NOMO-1 treated with DMSO at 0.1 percent for 48 hours (cell line): Measurements from ENCODE around the gene SLC22A15.

Experiments
- DNase-seq: peaks from one replicate; lab custom pipeline; 2025; ENCODE audit not compliant: unreplicated experiment; lab: John Stamatoyannopoulos, UW

SLC22A15 gene

DNA sequence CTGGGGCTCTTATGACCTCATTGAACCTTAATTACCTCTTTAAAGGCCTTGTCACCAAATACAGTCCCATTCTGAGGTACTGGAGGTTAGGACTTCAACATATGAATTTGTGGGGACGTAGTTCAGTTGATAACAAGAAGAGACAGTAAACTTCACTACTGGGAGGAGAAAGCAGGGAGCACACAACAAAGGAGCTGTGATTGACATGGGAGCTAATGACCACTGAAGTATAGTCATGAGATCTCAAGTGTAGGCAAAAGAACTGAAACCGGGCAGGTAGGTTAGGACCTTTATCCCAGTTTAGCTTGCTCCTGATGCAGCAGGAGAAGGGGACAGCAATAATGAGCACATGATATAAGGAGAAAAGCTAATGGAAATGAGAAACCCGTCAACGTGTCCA lies 123.1 kb downstream of the SLC22A15 start:
- DNase-seq, result no peak

- no peak for DNase-seq
Observed at GRCh38 chr1:116099919-116100318, 123.6 kb downstream of the SLC22A15 start.

- DNase-seq, result no peak
Observed at GRCh38 chr1:116104667-116105066, 128.4 kb downstream of the SLC22A15 start.

DNA sequence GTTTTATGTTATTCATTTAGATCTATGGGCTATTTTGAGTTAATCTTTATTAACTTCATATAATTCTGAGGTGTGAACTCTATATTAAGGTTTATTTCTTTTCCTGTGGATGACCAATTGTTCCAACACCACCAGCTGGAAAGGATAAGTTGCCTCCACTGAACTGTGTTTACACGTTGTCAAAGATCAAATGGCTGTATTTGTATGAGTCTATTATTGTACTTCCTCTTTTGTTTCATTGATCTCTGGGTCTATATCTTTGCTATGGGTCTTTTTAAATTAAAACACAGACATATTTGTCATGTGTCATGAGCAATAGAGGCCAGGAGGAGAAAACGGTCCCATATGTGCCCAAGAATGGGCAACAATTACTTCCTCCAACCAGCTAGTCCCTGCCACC lies 129.7 kb downstream of the SLC22A15 start:
- DNase-seq, result no peak

GRCh38 chr1:116106646-116107045 lies 130.3 kb downstream of the SLC22A15 start:
- no peak for DNase-seq

DNA sequence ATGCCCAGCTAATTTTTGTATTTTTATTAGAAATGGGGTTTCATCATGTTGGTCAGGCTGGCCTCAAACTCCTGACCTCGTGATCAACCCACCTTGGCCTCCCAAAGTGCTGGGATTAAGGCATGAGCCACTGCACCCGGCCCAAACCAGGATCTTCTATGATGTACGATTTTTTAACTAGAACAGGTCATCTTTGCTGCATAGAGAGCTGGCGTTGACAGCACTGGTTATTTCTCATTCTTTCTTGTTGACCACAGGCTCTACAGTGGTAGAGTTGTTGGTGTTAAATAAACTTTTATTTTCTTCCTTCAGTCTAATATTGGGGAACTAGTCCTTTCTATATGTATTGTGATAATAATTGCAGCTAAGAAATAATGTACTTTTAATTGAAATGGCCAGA lies 131.1 kb downstream of the SLC22A15 start:
- DNase-seq, result no peak

DNA sequence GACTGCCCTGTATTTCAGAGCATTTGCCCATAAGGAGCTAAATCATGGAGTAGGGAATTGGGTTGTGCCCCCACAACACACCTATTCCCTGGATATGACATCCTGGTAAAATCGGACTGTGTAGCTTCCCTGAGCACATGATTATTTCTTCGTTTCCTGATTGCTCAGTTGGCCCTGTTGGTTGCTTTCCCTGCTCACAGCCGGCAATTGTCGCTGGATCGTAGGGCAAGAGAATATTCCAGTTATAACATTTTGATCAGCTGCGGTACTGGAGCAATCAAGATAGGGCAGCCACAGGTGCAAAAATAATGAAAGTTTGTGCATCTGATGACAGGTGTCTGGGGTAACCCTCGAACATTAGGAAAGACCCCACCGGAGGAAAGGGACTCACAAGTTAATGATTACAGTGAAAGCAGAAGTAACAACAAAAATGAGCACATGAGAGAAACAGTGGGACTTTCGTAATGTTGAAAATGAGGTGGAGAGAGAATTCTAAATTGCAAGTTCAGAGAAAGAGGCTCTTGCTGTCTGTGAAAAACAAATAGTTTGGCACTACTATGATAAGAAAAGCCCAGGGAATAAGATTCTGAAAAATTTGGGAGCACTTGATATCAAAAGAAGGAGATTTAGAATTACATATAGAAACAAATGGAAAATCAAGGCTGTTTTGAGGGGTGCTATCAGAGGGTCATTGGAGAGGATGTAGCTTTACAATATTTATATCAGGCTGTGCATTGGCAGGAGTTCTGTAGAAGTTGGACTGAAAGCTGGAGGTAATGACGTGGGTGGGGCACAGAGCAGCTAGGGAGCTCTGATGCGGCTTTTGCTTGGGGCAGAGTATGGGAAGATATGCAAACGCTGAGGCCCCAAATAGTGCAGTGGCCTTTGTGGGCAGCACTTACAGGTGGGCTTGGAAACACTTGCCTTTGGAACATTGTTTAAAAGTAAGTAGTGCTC lies 134.5 kb downstream of the SLC22A15 start, which contains the start of gene MAB21L3:
MAB21L3 (plus strand) TSS at position 833 of the 957 bp plus-strand sequence. CDS start 1,217 bp downstream, outside the sequence.
- peak; percentile 75 for DNase-seq

DNA sequence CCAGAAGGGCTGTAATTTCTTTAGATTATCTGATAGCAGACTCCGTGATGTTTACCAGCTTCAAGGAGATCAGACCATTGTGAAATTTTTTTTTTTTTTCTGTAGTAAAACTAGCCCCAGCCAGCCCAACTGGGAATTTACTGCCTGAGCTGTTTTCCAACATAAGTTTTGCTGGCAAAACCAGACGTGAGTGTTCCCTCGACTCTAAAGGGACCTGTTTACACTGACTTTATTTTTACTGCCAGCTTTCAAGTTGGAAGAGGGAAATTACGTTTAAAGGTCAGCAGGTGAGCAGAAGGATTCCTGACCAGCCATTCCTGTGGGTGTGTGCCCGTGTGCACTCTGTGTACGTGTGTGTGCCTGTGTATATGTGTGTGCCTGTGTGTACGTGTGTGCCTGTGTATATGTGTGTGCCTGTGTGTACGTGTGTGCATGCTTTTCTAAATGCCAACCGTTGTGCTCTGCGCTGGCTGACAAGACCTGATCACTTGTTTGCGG lies 135.3 kb downstream of the SLC22A15 start:
- no peak for DNase-seq

DNA sequence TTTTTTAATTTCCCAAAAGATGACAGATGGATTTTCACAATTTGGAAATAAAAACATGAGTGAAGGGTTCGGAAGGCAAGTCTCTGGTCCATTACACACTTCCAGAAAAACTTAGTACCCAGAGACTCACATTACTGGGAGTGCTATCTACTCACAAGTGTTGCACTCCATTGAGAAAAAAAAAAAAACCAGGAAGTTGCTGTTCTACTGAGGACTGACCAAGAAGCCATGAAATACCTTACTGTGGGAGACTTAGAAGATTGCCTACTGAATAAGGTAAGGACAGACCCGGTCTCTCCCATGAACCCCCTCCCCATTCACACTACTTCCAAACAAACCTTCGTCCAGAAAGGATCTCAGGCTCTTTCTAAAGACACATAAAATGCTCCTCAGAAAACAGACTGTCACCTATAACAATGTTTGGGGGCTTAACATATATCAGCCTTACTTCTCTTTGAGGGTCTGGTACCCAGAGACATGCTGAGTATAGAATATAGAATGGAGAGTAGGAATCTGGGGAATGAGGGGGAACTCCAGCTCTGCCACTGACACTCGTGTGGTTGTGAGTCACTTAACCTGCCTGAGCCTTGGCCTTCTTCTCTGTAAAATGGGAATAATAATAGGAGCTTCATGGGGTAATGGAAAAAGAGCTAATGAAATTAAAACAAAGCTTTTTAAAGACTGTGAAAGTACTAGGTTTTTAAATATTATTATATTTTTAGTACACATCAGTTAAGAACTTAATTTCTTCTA lies 136.3 kb downstream of the SLC22A15 start:
- DNase-seq, result no peak

DNA sequence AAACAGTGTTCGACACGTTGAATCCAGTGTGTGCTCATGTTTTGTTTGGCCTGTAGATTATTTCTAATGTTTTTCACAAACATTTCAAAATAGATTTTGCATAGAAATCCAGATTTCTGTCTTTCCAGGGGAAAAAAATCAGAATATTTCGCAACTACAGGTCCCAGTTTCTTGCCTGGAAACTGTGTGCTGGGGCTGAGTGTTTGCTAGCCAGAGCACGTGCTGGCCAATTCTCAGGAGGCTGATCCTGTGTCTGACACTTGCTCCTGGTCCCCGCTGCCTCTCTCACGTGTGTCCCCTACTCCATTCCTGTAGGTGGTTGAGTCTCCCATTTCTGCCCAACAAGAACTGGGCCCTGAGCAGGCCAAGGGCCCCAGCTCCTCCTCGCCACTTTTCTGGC lies 137.3 kb downstream of the SLC22A15 start:
- DNase-seq, result no peak

GRCh38 chr1:116115476-116116439 lies 139.4 kb downstream of the SLC22A15 start:
- DNase-seq, result no peak

DNA sequence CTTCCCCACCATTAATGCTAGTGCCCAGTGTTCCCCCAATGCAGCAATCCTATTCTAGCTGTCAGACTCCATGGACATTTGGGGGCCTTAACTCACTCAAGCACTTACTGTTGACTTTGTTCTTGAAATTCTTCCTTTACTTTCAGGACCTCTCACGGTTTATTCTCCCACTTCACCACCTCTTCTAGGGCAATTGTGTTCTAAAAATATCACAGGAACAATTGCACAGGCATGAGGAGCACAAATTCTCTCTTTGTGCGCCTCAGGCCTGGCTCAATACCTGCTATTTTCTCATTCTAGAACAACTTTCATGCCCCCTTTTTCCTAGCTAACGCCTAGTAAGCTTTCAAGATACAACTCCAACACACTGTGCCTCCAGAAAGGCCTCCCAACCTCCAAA lies 142.2 kb downstream of the SLC22A15 start:
- DNase-seq, result no peak
